ENCODE measurements around the gene MEIOSIN.
A peak's percentile ranks its signal among the peaks of the same experiment; 100 is the strongest.

MEIOSIN gene

GRCh38 chr19:45758921-45759320 lies 25.7 kb downstream of the MEIOSIN start:
- Histone ChIP-seq H3K9me3 (ENCODE audit: control insufficient read depth, insufficient read depth, low read depth, low read length) (no peaks in the 10 kb centered on the region), H3K4me1 (ENCODE audit: control insufficient read depth, insufficient read depth, low read length) (0 out of 2 replicates have a peak, but pooled peaks cover 2% of the 10 kb centered on the region), H3K4me3 (ENCODE audit: low read depth, low read length) (no peak overlapping the region), H3K36me3 (ENCODE audit: control insufficient read depth in 2 of 2, insufficient read depth in 1 of 2, low read length in 2 of 2) (no peaks in the 10 kb centered on the region; a peak in 1 of 3 replicates), H3K27ac (ENCODE audit: extremely low read depth, low read depth, low read length) (no peak overlapping the region)
- CTCF ChIA-PET, result interaction anchor here (0.7 to 1.7 kb wide), 2 partner anchors 10 to 29 kb away, joined by 3 to 4 read pairs; partner anchors contain the start of gene FBXO46
- POLR2A ChIA-PET, result interaction anchor here (0.9 to 1.1 kb wide), 2 partner anchors 9 to 10 kb away, joined by 3 to 5 read pairs; partner anchors contain the start of gene SIX5
- no peak for TF ChIP-seq ZNF48 (tag by site-specific recombination; IDR thresholded peaks at IDR 0.05)
- no peak for TF ChIP-seq MEIS1 (CRISPR knock-in tag; IDR thresholded peaks at IDR 0.05; ENCODE audit: borderline replicate concordance)
- no peak for TF ChIP-seq ZNF529 (tag by site-specific recombination; IDR thresholded peaks at IDR 0.05; ENCODE audit: insufficient replicate concordance)
- no peak for TF ChIP-seq ZNF571 (tag by site-specific recombination; IDR thresholded peaks at IDR 0.05)

- Histone ChIP-seq H3K4me3 (ENCODE audit: low read depth, low read length) (no peak overlapping the region), H3K9me3 (ENCODE audit: control insufficient read depth, insufficient read depth, low read depth, low read length) (no peaks in the 10 kb centered on the region), H3K4me1 (ENCODE audit: control insufficient read depth, insufficient read depth, low read length) (peaks cover 16% of the 10 kb centered on the region), H3K36me3 (ENCODE audit: control insufficient read depth in 2 of 2, insufficient read depth in 1 of 2, low read length in 2 of 2) (no peaks in the 10 kb centered on the region; a peak in 1 of 3 replicates), H3K27ac (ENCODE audit: extremely low read depth, low read depth, low read length) (no peak overlapping the region)
- ChIA-PET CTCF (interaction anchor here (0.5 to 0.7 kb wide), 2 partner anchors 246 to 283 kb away, joined by 4 read pairs; no protein-coding TSS in a partner anchor), POLR2A (interaction anchor here (1.3 kb wide), 2 partner anchors 31 to 70 kb away, joined by 3 to 4 read pairs; partner anchors contain the start of genes FBXO46, QPCTL and SNRPD2)
- TF ChIP-seq ZNF114 (tag by site-specific recombination; IDR thresholded peaks at IDR 0.05) (no peak), ZBTB6 (tag by site-specific recombination; IDR thresholded peaks at IDR 0.05) (peak; percentile 86)
These were observed 28.5 kb downstream of the MEIOSIN start for GRCh38 chr19:45761714-45762113.

GRCh38 chr19:45762870-45763631 lies 29.8 kb downstream of the MEIOSIN start:
- H3K36me3 ChIP-seq (ENCODE audit: control insufficient read depth in 2 of 2, insufficient read depth in 1 of 2, low read length in 2 of 2), result no peaks in the 10 kb centered on the region; a peak in 1 of 3 replicates
- TF ChIP-seq ZNF366 (tag by site-specific recombination; conservative IDR thresholded peaks at IDR 0.05), result no peak
- TF ChIP-seq KLF10 (tag by site-specific recombination; IDR thresholded peaks at IDR 0.05), result no peak
- TF ChIP-seq ZNF548 (tag by site-specific recombination; IDR thresholded peaks at IDR 0.05), result no peak
- ChIA-PET CTCF (interaction anchor here (0.5 to 1.7 kb wide), 6 partner anchors 67 to 766 kb away, joined by 3 to 5 read pairs (median 3); partner anchors contain the start of gene QPCTL), POLR2A (interaction anchor here (0.5 to 1.4 kb wide), 3 partner anchors 36 to 71 kb away, joined by 3 to 6 read pairs (median 3); partner anchors contain the start of genes QPCTL and SNRPD2)
- no peak overlapping the region for H3K4me3 ChIP-seq (ENCODE audit: low read depth, low read length)
- no peaks in the 10 kb centered on the region for H3K9me3 ChIP-seq (ENCODE audit: control insufficient read depth, insufficient read depth, low read depth, low read length)
- H3K4me1 ChIP-seq (ENCODE audit: control insufficient read depth, insufficient read depth, low read length), result peaks cover 19% of the 10 kb centered on the region
- no peak overlapping the region for H3K27ac ChIP-seq (ENCODE audit: extremely low read depth, low read depth, low read length)

- Histone ChIP-seq H3K4me3 (ENCODE audit: low read depth, low read length) (no peak overlapping the region), H3K27ac (ENCODE audit: extremely low read depth, low read depth, low read length) (no peak overlapping the region), H3K36me3 (ENCODE audit: control insufficient read depth in 2 of 2, insufficient read depth in 1 of 2, low read length in 2 of 2) (no peaks in the 10 kb centered on the region), H3K9me3 (ENCODE audit: control insufficient read depth, insufficient read depth, low read depth, low read length) (no peaks in the 10 kb centered on the region), H3K4me1 (ENCODE audit: control insufficient read depth, insufficient read depth, low read length) (peaks cover 19% of the 10 kb centered on the region)
- TF ChIP-seq YY2 (tag by site-specific recombination; IDR thresholded peaks at IDR 0.05), result no peak
- 0 out of 2 replicates have a peak, but pooled peaks have one; percentile 28 for TF ChIP-seq ZNF600 (tag by site-specific recombination; IDR thresholded peaks at IDR 0.05)
- TF ChIP-seq PATZ1 (tag by site-specific recombination; IDR thresholded peaks at IDR 0.05), result peak; percentile 51; the same call in 1 of the 2 replicates
- POLR2A ChIA-PET, result interaction anchor here (1.4 kb wide), 1 partner anchor 47 kb away, joined by 3 read pairs; no protein-coding TSS in a partner anchor
- CTCF ChIA-PET, result interaction anchor here (1.0 to 1.7 kb wide), 2 partner anchors 71 to 87 kb away, joined by 3 to 5 read pairs; partner anchors contain the start of gene QPCTL
These were observed 30.6 kb downstream of the MEIOSIN start for GRCh38 chr19:45763691-45764294.
